ENCODE results near the gene PTGDR2.

Gene PTGDR2

GRCh38 chr11:60844045-60844869 is 11.5 kb downstream of the PTGDR2 start:
- DNase-seq (ENCODE audit: extremely low read depth, low read depth): no peak
- TF ChIP-seq, protein P1, sequence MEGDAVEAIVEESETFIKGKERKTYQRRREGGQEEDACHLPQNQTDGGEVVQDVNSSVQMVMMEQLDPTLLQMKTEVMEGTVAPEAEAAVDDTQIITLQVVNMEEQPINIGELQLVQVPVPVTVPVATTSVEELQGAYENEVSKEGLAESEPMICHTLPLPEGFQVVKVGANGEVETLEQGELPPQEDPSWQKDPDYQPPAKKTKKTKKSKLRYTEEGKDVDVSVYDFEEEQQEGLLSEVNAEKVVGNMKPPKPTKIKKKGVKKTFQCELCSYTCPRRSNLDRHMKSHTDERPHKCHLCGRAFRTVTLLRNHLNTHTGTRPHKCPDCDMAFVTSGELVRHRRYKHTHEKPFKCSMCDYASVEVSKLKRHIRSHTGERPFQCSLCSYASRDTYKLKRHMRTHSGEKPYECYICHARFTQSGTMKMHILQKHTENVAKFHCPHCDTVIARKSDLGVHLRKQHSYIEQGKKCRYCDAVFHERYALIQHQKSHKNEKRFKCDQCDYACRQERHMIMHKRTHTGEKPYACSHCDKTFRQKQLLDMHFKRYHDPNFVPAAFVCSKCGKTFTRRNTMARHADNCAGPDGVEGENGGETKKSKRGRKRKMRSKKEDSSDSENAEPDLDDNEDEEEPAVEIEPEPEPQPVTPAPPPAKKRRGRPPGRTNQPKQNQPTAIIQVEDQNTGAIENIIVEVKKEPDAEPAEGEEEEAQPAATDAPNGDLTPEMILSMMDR (IDR thresholded peaks at IDR 0.05; ENCODE audit: low read depth, low read length): no peak

GRCh38 chr11:60842668-60843600 is 12.8 kb downstream of the PTGDR2 start:
- no peak for DNase-seq (ENCODE audit: extremely low read depth, low read depth)
- TF ChIP-seq, protein P1 (IDR thresholded peaks at IDR 0.05; ENCODE audit: low read depth, low read length): no peak

DNA sequence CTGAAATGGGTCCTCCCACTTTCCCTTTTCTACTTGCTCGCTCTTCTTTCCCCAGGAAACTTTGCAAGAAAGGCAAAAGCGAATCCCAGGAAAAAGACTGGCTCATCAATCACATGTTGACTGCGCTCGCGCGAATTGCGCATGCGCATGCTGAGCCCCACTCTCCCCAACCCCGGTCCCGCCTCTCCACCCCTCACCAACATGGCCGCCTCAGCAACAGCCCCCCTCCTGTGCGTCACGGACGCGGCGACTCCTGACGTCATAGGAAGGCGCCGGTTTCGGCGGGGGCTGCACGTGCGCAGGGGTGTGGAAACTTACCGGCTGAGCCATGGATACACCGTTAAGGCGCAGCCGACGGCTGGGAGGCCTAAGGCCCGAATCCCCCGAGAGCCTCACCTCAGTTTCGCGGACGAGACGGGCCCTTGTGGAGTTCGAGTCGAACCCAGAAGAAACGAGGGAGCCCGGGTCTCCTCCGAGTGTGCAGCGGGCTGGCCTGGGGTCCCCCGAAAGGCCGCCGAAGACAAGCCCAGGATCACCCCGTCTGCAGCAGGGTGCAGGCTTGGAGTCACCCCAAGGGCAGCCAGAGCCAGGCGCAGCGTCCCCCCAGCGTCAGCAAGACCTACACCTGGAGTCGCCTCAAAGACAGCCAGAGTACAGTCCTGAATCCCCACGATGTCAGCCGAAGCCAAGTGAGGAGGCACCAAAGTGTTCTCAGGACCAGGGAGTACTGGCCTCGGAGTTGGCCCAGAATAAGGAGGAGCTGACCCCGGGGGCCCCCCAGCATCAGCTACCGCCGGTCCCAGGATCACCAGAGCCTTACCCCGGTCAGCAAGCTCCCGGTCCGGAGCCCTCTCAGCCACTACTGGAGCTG is 13.7 kb downstream of the PTGDR2 start, which contains the start of gene CCDC86:
TSS of gene CCDC86 (plus strand) at position 317 of the 871 bp plus-strand sequence. CDS start at position 329, 12 bp downstream.
- peak; percentile 90 for DNase-seq (ENCODE audit: extremely low read depth, low read depth)
- TF ChIP-seq, protein P1 (IDR thresholded peaks at IDR 0.05; ENCODE audit: low read depth, low read length): no peak

DNA sequence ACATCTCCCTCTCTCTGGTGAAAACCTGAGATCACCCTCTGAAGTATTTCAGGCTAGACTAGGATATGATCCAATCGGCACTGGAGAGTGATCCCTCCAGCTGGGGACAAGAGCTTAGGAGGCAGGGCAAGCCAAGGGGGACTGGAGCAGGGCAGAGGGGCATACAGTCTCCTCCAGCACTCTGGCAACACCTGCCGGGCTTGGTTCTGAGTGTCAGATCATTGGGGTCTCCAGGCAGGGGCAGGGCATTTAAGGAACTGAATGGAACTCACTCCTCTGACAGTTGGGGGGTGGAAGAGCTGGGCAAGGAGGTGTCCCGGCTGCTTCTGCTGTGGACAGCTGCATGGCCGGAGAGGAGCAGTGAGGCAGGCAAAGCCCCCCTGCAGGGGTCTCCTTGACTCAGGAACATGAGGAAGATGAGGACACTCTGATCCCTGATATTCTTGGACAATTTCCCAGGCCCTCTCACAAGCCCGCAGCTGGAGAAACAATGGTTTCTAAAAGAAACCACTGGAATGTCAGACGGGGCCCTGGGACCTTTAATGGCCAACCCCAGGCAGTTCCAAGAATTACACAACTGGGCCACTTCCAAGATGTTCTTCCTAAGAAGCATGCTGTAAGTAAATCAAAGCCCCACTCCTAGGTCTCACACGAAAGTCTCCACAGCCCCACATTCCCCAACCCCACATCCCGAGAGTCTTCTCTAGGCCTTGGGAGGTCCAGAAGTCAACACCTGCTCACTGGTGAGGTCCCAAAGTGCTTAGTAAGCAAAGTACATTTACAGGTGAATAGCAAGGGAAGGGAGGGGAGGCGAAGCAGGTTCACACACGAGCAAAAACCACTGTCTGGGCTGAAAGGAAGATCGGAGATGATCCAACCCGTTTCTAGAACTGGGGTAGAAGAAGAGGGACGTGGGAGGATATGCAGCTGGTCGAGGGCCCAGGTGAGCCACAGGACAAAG is 15.0 kb downstream of the PTGDR2 start:
- DNase-seq (ENCODE audit: extremely low read depth, low read depth): peak; percentile 67

DNA sequence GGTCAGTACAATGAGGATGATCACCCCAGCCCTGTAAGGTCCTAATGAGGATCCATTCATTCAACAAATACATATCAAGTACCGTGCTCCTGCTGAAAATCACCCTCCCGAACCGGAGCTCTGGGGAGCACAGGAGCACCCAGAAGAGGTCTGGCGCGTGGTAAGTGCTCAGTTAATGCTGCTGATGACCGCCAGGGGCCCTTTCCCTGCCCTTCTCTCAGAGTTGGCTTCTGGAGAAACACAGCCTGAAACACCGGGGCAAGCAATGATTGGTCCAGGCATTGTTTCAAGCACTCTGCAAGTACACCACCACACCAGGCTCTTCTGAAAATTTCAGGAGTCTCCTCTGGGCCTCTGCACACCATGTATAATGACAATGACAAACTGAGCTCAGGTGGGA is 17.6 kb downstream of the PTGDR2 start:
- DNase-seq (ENCODE audit: extremely low read depth, low read depth): no peak

More for the DNA sequence above, 15.0 kb downstream of the PTGDR2 start:
- TF ChIP-seq, protein P1 (IDR thresholded peaks at IDR 0.05; ENCODE audit: low read depth, low read length): no peak

More for the DNA sequence above, 17.6 kb downstream of the PTGDR2 start:
- TF ChIP-seq, protein P1 (IDR thresholded peaks at IDR 0.05; ENCODE audit: low read depth, low read length): no peak; the same call in 1 of the 2 replicates

Data from AG09319 (cell line).